Spleen (tissue), 7 donors: ENCODE data around the gene PROB1.

Source experiments
- CTCF ChIP-seq, 11 experiments: fragments of 200-600 bp in 7 of 11; fragments of 450-650 bp in 4 of 11; sonication (generic) in 4 of 11; IDR thresholded peaks in 8 of 11; conservative IDR thresholded peaks in 3 of 11; 1 replicate in 7 of 11; 2 replicates in 4 of 11; pipeline versions ENCODE4 v1.4.0 to v1.8.0; 2016 to 2021; ENCODE audit warnings: antibody characterized with exemption in 11 of 11, inconsistent platforms in 4 of 11, mild to moderate bottlenecking in 1 of 11
- POLR2A ChIP-seq, 3 donors: fragments of 450-650 bp; IDR thresholded peaks; one replicate each; pipeline ENCODE4 v1.5.1; 2017; ENCODE audit warnings: antibody characterized with exemption in 3 of 3, mild to moderate bottlenecking in 1 of 3
- donor health status: DM: no; HTN: no; CAD: no; lungs with moderate emphysema.
- donor health status: DM: no; HTN: no; CAD: no.
- donor health status: DM: no; HTN: no; CAD: no.

- no peak for TF ChIP-seq POLR2A (IDR thresholded peaks at IDR 0.05)
- no peak for TF ChIP-seq CTCF (IDR thresholded peaks at IDR 0.05 in 8 of 11, conservative IDR thresholded peaks at IDR 0.05 in 3 of 11)
These were observed 18.5 kb downstream of the PROB1 start for GRCh38 chr5:139376364-139376763.
